ENCODE results near the gene DNAH17. TPM values are rescaled to one million over a fixed set of nuclear protein-coding genes. Genes with fewer than 3 reads are reported as not detected.

DNAH17 gene
- polyA plus RNA-seq, 1 experiment, result not detected

GRCh38 chr17:78494696-78495330, 82.4 kb downstream of the DNAH17 start:
- no peak for TF ChIP-seq CTCF (IDR thresholded peaks at IDR 0.05; ENCODE audit: insufficient read depth, low read depth, low read length)
- POLR2A ChIA-PET, result no interaction called here
- peaks cover 3% of the 10 kb centered on the region for H3K27me3 ChIP-seq (ENCODE audit: control insufficient read depth, insufficient read depth, low read length)
- no peaks in the 10 kb centered on the region for H3K36me3 ChIP-seq (ENCODE audit: control insufficient read depth, insufficient read depth, low read length)
- H3K4me3 ChIP-seq (ENCODE audit: low read depth, low read length), result no peak overlapping the region
- no peak for DNase-seq (ENCODE audit: low read depth)
- CTCF ChIA-PET, result interaction anchor here (0.7 to 2.0 kb wide), 5 partner anchors 134 to 221 kb away, joined by 3 to 17 read pairs (median 4); no protein-coding TSS in a partner anchor

DNA sequence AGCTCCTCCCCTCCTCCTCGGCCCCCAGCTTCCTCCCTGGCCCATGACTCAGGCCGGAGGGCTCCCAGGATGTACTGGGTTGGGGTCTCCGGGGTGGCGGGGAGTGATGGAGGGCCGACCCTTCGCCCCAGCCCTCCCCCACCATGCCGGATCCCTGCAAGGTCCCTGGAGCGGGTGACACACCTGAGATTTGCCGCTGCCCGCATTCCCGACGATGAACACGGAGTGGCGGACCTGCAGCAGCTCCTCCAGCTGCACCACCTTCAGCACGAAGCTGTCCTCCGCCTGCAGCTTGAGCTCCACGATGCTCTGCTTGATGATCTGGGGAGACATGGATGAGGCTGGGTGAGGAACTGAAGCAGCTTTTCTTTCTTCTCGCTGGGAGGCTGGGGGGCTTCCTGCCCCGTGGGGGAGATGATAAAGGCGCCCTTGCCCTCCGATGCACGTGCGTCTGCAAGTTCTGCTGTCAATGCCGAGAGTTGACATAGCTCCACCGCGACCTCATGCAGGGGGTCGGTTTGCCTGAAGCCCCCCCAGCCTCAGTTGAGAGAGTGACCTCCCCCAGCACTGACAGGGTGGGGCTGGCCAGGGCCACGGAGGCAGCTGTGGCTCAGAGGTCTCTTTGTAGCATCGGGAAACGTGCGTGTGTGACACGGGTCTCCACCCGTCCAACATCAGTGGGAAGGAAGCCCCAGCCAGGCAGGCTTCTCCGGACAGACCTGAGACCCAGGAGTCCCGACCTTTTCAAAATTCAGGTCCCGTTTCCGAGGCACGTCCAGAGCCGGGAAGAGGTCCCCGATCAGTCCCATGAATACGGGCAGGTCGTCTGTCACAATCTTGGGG, 83.1 kb downstream of the DNAH17 start:
- H3K27me3 ChIP-seq (ENCODE audit: control insufficient read depth, insufficient read depth, low read length), result peaks cover 3% of the 10 kb centered on the region
- POLR2A ChIA-PET, result no interaction called here
- no peak for TF ChIP-seq CTCF (IDR thresholded peaks at IDR 0.05; ENCODE audit: insufficient read depth, low read depth, low read length)
- CTCF ChIA-PET, result interaction anchor here (0.5 to 2.3 kb wide), 6 partner anchors 133 to 222 kb away, joined by 3 to 10 read pairs (median 4); no protein-coding TSS in a partner anchor
- H3K36me3 ChIP-seq (ENCODE audit: control insufficient read depth, insufficient read depth, low read length), result no peaks in the 10 kb centered on the region
- no peak for DNase-seq (ENCODE audit: low read depth)
- no peak overlapping the region for H3K4me3 ChIP-seq (ENCODE audit: low read depth, low read length)

DNA sequence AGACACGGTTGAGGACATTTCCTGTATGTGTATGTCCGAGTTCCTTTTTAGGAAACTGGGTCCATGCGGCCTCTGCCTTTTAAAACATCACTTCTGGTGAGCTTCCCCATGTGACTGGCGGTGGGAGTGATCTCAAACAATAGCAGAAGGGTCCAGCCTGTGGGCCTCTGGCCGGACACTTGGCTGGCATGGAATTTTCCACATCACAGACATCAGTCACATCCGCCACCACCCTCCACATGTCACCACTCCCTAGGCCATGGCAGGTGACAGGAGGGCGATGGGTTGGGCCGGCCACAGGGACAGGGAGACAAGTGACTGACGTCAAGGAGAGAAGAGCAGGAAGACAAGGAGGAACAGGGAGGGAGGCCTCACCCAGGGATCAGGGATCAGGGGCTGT, 83.7 kb downstream of the DNAH17 start:
- no peaks in the 10 kb centered on the region for H3K36me3 ChIP-seq (ENCODE audit: control insufficient read depth, insufficient read depth, low read length)
- ChIA-PET CTCF (interaction anchor here (0.5 to 2.3 kb wide), 5 partner anchors 133 to 326 kb away, joined by 3 to 10 read pairs (median 4); no protein-coding TSS in a partner anchor), POLR2A (no interaction called here)
- no peak for TF ChIP-seq CTCF (IDR thresholded peaks at IDR 0.05; ENCODE audit: insufficient read depth, low read depth, low read length)
- H3K27me3 ChIP-seq (ENCODE audit: control insufficient read depth, insufficient read depth, low read length), result peaks cover 3% of the 10 kb centered on the region
- no peak for DNase-seq (ENCODE audit: low read depth)
- H3K4me3 ChIP-seq (ENCODE audit: low read depth, low read length), result no peak overlapping the region

DNA sequence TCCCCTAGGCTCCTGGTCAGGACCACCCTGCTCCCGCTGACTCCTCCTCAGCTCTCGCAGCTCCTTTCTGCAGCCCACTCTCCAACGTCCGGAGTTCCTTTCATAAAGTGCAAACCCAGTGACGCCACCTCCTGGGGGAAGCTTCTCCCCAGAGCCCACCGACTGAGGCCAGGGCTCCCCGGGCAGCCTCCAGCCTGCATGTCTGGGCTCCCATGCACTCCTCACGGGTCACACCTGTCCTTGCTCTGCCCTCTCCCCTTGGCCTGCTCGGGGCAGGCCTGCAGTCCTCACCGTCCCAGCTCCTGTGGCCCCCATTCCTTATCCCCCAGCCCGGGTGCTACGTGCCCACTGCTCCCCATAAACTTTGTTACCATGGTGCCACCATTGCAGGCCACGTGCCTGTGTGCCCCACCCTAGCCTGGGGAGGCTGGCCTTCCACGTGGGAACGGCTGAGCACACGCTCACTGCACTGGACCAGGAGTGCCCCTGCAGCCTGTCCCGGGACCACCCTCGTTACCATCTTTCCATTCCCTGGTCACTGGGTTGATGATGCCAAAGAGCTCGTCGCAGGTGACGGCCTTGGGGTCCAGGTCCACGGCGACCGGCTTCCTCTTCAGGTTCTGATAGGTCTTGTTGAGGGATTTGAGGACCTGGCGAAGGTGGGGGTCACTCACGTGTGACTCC, 84.9 kb downstream of the DNAH17 start:
- POLR2A ChIA-PET, result no interaction called here
- Histone ChIP-seq H3K27me3 (ENCODE audit: control insufficient read depth, insufficient read depth, low read length) (peaks cover 3% of the 10 kb centered on the region), H3K36me3 (ENCODE audit: control insufficient read depth, insufficient read depth, low read length) (no peaks in the 10 kb centered on the region), H3K4me3 (ENCODE audit: low read depth, low read length) (no peak overlapping the region)
- DNase-seq (ENCODE audit: low read depth), result no peak
- CTCF ChIA-PET, result interaction anchor here (0.5 to 2.3 kb wide), 3 partner anchors 44 to 327 kb away, joined by 3 to 10 read pairs (median 3); no protein-coding TSS in a partner anchor
- no peak for TF ChIP-seq CTCF (IDR thresholded peaks at IDR 0.05; ENCODE audit: insufficient read depth, low read depth, low read length)
